ENCODE measurements around the gene PYM1. TPM values are rescaled to one million over a fixed set of nuclear protein-coding genes. Genes with fewer than 3 reads are reported as not detected.
A peak's percentile ranks its signal among the peaks of the same experiment; 100 is the strongest.

The PYM1 gene
- total and polyA plus RNA-seq, 2 of the 13 experiments (the other 11 are each of a cell fraction or from before 2014, with no cell fraction given): 44.0 to 51.8 TPM

DNA sequence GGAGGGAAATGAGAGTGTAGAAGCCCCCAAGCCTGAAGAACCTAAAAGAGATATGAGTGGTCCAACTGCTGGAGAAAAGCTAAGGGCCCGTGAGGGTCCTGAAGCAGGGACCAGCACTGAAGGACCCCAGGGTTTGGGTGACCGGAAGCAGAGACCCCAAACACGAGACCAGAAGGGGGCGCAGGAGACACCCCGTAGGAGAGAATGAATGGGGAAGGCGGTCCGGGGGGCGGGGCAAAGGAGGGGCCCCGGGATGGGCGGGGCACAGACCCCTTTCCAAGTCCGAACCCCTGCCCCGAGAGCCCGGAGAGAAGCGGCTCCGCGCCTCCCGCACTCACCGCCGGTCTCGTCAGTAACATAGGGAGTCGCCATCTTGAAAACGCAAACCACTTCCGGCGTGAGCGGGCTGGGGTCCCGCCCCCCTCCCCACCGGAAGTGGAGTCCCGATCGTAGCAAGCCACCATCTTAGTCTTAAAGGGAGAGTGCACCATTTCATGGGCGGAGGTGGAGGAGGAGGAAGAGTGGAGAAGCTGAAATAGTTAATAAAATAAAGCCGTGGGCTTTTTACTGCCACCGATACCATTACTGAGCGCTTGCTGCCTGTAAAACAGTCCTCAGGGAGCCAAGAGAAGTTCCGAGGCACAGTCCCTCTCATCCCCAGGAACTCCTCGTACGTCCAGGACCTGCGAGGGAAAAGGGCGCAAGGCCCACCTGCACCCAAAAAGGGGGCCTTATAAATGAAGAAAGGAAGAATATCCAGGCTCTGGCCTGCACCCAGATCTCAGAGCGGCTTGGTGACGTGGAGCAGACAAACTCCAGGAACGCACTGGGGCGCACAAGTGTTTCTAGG lies 731 bp downstream of the PYM1 start (continued):
- TF ChIP-seq TCF7 (IDR thresholded peaks at IDR 0.05; ENCODE audit: low read depth): no peak
- TF ChIP-seq ZNF614 (CRISPR knock-in tag; IDR thresholded peaks at IDR 0.05; ENCODE audit: borderline replicate concordance): no peak
- TF ChIP-seq ZBTB10 (CRISPR knock-in tag; IDR thresholded peaks at IDR 0.05; ENCODE audit: borderline replicate concordance): peak; percentile 33; the same call in 1 of the 2 replicates
- TF ChIP-seq SRSF9 (IDR thresholded peaks at IDR 0.05; ENCODE audit: borderline replicate concordance, insufficient read depth, low read depth, low read length, poor library complexity, severe bottlenecking): no peak
- TF ChIP-seq, protein P1, sequence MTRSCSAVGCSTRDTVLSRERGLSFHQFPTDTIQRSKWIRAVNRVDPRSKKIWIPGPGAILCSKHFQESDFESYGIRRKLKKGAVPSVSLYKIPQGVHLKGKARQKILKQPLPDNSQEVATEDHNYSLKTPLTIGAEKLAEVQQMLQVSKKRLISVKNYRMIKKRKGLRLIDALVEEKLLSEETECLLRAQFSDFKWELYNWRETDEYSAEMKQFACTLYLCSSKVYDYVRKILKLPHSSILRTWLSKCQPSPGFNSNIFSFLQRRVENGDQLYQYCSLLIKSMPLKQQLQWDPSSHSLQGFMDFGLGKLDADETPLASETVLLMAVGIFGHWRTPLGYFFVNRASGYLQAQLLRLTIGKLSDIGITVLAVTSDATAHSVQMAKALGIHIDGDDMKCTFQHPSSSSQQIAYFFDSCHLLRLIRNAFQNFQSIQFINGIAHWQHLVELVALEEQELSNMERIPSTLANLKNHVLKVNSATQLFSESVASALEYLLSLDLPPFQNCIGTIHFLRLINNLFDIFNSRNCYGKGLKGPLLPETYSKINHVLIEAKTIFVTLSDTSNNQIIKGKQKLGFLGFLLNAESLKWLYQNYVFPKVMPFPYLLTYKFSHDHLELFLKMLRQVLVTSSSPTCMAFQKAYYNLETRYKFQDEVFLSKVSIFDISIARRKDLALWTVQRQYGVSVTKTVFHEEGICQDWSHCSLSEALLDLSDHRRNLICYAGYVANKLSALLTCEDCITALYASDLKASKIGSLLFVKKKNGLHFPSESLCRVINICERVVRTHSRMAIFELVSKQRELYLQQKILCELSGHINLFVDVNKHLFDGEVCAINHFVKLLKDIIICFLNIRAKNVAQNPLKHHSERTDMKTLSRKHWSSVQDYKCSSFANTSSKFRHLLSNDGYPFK (CRISPR knock-in tag; IDR thresholded peaks at IDR 0.05; ENCODE audit: borderline replicate concordance): peak; percentile 77; the same call in 1 of the 2 replicates
- TF ChIP-seq ATM (IDR thresholded peaks at IDR 0.05; ENCODE audit: borderline replicate concordance): no peak
- peak; percentile 32; the same call in 1 of the 2 replicates for TF ChIP-seq DRAP1 (CRISPR knock-in tag; IDR thresholded peaks at IDR 0.05)
- TF ChIP-seq, protein P2, sequence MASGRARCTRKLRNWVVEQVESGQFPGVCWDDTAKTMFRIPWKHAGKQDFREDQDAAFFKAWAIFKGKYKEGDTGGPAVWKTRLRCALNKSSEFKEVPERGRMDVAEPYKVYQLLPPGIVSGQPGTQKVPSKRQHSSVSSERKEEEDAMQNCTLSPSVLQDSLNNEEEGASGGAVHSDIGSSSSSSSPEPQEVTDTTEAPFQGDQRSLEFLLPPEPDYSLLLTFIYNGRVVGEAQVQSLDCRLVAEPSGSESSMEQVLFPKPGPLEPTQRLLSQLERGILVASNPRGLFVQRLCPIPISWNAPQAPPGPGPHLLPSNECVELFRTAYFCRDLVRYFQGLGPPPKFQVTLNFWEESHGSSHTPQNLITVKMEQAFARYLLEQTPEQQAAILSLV (CRISPR knock-in tag; IDR thresholded peaks at IDR 0.05; ENCODE audit: borderline replicate concordance): no peak
- no peak for TF ChIP-seq ZNF17 (CRISPR knock-in tag; IDR thresholded peaks at IDR 0.05)
- TF ChIP-seq ATF2 (CRISPR knock-in tag; IDR thresholded peaks at IDR 0.05): no peak
- TF ChIP-seq, protein P3, sequence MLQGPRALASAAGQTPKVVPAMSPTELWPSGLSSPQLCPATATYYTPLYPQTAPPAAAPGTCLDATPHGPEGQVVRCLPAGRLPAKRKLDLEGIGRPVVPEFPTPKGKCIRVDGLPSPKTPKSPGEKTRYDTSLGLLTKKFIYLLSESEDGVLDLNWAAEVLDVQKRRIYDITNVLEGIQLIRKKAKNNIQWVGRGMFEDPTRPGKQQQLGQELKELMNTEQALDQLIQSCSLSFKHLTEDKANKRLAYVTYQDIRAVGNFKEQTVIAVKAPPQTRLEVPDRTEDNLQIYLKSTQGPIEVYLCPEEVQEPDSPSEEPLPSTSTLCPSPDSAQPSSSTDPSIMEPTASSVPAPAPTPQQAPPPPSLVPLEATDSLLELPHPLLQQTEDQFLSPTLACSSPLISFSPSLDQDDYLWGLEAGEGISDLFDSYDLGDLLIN (CRISPR knock-in tag; IDR thresholded peaks at IDR 0.05; ENCODE audit: borderline replicate concordance): peak; percentile 59; the same call in 1 of the 2 replicates
- no peak for TF ChIP-seq ZIK1 (CRISPR knock-in tag; IDR thresholded peaks at IDR 0.05; ENCODE audit: borderline replicate concordance, low read depth)
- no peak for TF ChIP-seq ZNF331 (CRISPR knock-in tag; IDR thresholded peaks at IDR 0.05)
- TF ChIP-seq ZNF660 (CRISPR knock-in tag; IDR thresholded peaks at IDR 0.05; ENCODE audit: borderline replicate concordance, low read depth): no peak
- no peak for TF ChIP-seq ZSCAN22 (CRISPR knock-in tag; IDR thresholded peaks at IDR 0.05)
- peak; percentile 64 for TF ChIP-seq MED8 (CRISPR knock-in tag; IDR thresholded peaks at IDR 0.05; ENCODE audit: insufficient replicate concordance)
- TF ChIP-seq ZNF496 (CRISPR knock-in tag; IDR thresholded peaks at IDR 0.05; ENCODE audit: insufficient replicate concordance): no peak

Measured in HepG2 (cell line).